ENCODE data around the gene ZNF580. TPM values are rescaled to one million over a fixed set of nuclear protein-coding genes. Genes with fewer than 3 reads are reported as not detected.
A peak's percentile ranks its signal among the peaks of the same experiment; 100 is the strongest.

ZNF580 gene
- total RNA-seq, 2 donors from 2014 or later = 35.7 to 39.5 TPM

DNA sequence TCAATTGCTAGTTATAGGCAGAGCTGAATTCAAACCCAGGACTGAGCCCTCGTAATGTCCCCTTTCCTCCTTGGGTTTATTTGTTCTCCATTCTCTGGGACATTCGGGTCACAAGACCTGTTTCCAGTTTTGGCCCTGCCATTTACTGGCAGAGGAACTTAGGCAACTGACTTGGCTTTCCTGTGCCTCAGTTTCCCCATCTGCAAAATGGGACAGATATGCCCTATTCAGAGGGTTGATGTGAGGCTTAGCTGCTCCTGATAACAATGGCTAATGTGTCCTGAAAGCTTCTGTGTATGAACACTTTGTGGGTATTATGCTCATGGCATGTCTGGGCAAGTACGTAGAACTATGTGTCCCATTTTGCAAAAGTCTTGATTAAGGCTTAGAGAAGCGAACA, 39.7 kb upstream of the ZNF580 start:
- no peaks in the 10 kb centered on the region for H3K36me3 Mint-ChIP-seq
- H3K27ac Mint-ChIP-seq = peak overlapping the region; percentile 82 to 90
- no peak for DNase-seq (ENCODE audit: low spot score)
- peaks cover 35 to 39% of the 10 kb centered on the region in 2 donors for H3K4me1 Mint-ChIP-seq (ENCODE audit: low read depth in 2 of 2)
- H3K27me3 Mint-ChIP-seq = no peaks in the 10 kb centered on the region
- no peak for ATAC-seq
- peaks cover 4% of the 10 kb centered on the region for H3K9me3 Mint-ChIP-seq
- H3K4me3 Mint-ChIP-seq = peak overlapping the region; percentile 93

DNA sequence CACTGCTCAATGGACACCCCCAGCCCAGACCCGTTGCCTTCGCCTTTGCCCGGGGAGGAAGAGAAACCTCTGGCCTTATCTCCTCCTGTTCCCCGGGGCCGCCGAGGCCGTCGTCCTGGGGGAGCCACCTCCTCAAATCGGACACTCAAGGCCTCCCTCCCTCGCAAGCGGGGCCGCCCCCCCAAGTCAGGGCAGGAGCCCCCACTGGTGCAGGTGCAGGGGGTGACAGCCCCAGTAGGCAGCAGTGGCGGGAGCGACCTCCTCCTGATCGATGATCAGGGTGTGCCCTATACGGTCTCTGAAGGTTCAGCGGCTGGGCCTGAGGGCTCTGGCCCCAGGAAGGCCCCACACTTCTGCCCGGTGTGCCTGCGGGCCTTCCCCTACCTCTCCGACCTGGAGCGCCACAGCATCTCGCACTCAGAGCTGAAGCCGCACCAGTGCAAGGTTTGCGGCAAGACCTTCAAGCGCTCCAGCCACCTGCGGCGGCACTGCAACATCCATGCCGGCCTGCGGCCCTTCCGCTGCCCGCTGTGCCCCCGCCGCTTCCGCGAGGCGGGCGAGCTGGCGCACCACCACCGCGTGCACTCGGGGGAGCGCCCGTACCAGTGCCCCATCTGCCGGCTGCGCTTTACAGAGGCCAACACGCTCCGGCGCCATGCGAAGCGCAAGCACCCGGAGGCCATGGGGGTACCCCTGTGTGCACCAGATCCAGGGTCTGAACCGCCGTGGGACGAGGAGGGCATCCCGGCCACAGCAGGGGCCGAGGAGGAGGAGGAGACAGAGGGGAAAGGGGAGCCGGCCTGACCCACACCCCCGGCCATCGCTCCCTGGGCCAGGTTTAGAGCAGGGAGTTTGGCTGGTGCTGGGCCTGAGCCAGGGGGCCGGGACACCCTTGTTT, 38.4 kb upstream of the ZNF580 start:
- no peak for ATAC-seq
- H3K27me3 Mint-ChIP-seq = no peaks in the 10 kb centered on the region
- no peak overlapping the region for H3K4me3 Mint-ChIP-seq
- peak overlapping the region; percentile 82 to 90 for H3K27ac Mint-ChIP-seq
- H3K9me3 Mint-ChIP-seq = peaks cover 4% of the 10 kb centered on the region
- H3K36me3 Mint-ChIP-seq = no peaks in the 10 kb centered on the region
- DNase-seq (ENCODE audit: low spot score) = no peak
- H3K4me1 Mint-ChIP-seq (ENCODE audit: low read depth in 2 of 2) = peaks cover 47 to 48% of the 10 kb centered on the region in 2 donors

DNA sequence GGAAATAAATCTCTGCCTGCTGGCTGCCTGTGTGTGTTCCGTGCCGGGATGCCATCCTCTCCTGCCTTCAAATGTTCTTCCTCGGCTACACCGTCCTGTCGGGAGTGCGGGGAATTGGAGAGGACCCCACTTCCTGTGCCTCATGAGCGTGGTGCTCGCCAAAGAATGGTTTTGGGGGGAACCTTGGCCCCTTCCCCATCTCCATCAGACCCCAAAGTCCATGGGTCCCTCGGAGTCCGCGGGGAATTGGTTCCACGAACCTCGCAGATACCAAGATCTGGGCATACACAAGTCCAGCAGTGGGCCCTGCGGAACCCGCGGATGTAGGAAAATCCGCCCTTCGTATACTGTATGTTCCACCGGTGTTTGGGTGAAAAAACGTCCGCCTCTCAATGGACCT, 37.7 kb upstream of the ZNF580 start:
- DNase-seq (ENCODE audit: low spot score) (no peak), ATAC-seq (no peak)
- H3K4me1 Mint-ChIP-seq (ENCODE audit: low read depth in 2 of 2) = peaks cover 53% of the 10 kb centered on the region in 2 donors
- H3K9me3 Mint-ChIP-seq = peaks cover 4% of the 10 kb centered on the region
- peak overlapping the region; percentile 88 to 95 for H3K27ac Mint-ChIP-seq
- H3K27me3 Mint-ChIP-seq = no peaks in the 10 kb centered on the region
- peak overlapping the region; percentile 62 for H3K4me3 Mint-ChIP-seq
- H3K36me3 Mint-ChIP-seq = no peaks in the 10 kb centered on the region

DNA sequence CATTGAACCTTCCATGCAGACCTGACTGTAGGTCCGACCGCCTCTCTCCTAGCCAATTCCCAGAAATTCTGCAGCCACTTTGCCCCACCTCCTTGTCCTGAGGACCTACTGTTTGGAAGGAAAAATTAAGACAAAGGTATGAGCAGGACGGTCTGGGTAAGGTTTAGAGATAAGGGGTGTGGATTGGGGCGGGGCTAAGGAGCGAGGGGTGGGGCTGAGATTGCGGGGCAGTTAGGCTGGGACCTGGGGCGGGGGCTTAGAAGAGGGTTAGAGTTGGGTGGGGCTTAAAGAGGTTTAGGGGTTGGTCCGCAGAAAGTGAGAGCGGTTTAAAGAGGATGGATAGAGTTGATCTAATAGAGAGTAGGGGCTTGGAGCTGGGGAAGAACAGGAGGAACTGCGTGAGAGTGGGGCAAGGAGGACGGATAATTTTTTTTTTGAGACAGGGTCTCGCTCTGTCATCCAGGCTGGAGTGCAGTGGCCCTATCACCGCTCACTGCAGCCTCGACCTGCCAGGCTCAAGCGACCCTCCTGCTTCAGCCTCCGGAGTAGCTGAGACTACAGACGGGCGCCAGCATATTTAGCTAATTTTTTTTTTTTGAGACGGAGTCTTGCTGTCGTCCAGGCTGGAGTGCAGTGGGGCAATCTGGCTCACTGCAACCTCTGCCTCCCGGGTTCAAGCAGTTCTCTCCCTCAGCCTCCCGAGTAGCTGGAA, 37.1 kb upstream of the ZNF580 start:
- Mint-ChIP-seq H3K27me3 (no peaks in the 10 kb centered on the region), H3K4me1 (ENCODE audit: low read depth in 2 of 2) (peaks cover 52 to 54% of the 10 kb centered on the region in 2 donors), H3K4me3 (peak overlapping the region; percentile 62), H3K27ac (peak overlapping the region; percentile 88 to 95), H3K36me3 (no peaks in the 10 kb centered on the region), H3K9me3 (peaks cover 2% of the 10 kb centered on the region)
- DNase-seq (ENCODE audit: low spot score) (no peak), ATAC-seq (no peak)

DNA sequence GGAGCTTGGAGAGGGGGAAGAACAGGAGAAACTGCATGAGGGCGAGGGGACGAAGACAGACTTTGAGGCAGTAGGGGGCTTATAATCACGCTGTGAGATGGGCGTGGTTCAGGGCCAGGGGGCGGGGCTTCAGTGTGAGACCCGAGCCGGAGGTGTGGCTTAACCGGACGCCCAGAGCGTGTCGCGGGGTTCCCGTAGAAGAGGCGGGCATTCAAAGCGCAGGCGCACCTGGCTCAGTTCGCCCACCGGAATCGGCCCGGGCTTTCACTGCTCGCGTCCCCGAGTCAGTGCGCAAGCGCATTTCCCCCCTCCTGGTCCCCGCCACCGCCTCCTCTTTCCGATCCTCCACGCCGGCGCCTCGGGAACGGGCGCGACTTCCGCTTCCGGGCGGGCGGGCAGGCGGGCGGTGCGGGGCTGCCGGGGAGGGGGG, 35.6 kb upstream of the ZNF580 start:
- Mint-ChIP-seq H3K9me3 (no peaks in the 10 kb centered on the region), H3K27me3 (no peaks in the 10 kb centered on the region), H3K4me1 (ENCODE audit: low read depth in 2 of 2) (peaks cover 57 to 60% of the 10 kb centered on the region in 2 donors), H3K36me3 (no peaks in the 10 kb centered on the region), H3K4me3 (peak overlapping the region; percentile 99), H3K27ac (peak overlapping the region; percentile 88 to 95)
- ATAC-seq = peak; percentile 88 to 91
- peak; percentile 99 for DNase-seq (ENCODE audit: low spot score)

DNA sequence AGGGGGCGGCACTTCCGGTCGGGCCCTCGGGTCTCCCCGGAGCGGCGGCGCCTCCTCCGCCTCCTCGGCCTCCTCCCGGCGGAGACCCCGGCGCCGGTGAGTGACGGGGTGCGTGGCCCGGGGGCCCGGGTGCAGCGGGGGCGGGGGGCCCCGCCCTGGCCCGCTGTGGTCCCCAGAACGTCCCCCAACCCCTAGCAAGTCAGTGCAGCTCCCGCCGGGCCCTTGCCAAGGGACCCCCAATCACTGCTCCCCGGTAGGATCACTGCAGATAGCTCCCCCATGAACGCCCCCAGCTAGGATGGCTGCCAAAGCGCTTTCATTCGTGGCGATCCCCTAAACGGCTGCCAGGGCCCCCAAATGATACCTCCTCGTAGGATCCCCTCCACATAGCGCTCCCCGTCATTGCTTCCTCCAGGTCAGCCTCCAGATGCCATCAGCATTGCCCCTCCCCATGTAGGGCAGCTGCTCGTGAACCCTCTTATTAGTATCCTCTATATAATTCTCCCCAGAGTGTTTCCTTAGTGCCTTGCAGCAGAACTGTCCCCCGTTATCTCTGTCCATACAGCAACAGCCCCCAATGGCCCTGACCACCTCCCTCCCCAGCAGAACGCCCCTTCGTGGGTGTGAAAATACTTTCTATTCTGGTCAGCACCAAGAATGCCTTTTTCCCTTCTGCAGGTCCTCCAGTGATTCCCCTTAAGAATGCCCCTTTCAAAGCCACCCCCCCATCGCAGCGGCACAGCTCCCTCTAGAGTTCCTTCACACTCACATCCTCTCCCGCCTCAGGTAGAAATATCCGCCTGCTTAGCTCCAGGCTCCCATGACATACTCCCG, 34.9 kb upstream of the ZNF580 start, which contains the start of gene ZNF865:
Gene ZNF865, plus strand, starts transcription at position 11 of the 834 bp plus-strand sequence. CDS start 7,972 bp downstream, outside the sequence.
- Mint-ChIP-seq H3K27me3 (no peaks in the 10 kb centered on the region), H3K4me1 (ENCODE audit: low read depth in 2 of 2) (peaks cover 55 to 64% of the 10 kb centered on the region in 2 donors), H3K9me3 (no peaks in the 10 kb centered on the region), H3K4me3 (peak within 1 kb of the TSS; percentile 99), H3K27ac (peak within 1 kb of the TSS; percentile 88 to 95), H3K36me3 (no peaks in the 10 kb centered on the region)
- DNase-seq (ENCODE audit: low spot score) (peak; percentile 82), ATAC-seq (peak; percentile 39 to 70)

DNA sequence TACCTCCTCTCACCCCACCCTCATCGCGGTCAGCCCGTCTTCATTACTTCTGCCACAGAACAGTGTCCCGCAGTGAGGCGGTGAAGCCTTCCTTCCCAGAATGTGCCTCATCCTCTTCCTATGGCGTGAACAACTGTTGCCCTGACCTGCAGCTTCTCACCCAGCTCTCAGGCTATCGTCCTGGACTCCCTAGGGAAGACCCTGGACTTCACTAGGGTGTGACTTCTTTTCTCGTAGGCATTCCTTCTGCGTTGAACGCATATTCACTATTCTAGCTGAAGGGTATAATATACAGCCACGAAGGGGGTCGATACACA, 34.4 kb upstream of the ZNF580 start:
- H3K27ac Mint-ChIP-seq = peak overlapping the region; percentile 88 to 95
- no peaks in the 10 kb centered on the region for H3K36me3 Mint-ChIP-seq
- H3K4me1 Mint-ChIP-seq (ENCODE audit: low read depth in 2 of 2) = peaks cover 50 to 64% of the 10 kb centered on the region in 2 donors

DNA sequence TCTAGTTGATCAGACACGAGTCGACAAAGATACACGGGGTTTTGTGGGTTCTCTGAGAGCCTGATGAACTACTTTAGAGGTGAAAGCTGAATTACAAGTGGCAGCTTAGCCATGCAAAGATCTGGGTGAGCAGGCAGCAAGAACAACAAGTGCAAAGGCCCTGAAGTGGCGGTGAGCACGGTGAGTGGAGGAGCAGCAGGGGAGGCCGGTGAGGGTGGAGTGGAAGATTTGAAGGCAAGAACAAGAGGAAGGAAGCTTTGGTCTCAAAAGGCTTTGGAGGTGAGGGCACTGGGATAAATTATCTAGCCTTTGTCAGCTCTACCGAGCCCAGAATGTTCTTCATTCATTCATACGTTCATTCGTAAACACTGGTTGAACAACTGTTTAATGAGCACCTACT, 34.0 kb upstream of the ZNF580 start:
- Mint-ChIP-seq H3K4me1 (ENCODE audit: low read depth in 2 of 2) (peaks cover 49 to 64% of the 10 kb centered on the region in 2 donors), H3K9me3 (no peaks in the 10 kb centered on the region), H3K27ac (peak overlapping the region; percentile 88 to 95), H3K36me3 (no peaks in the 10 kb centered on the region), H3K27me3 (no peaks in the 10 kb centered on the region), H3K4me3 (peak overlapping the region; percentile 94)
- ATAC-seq = no peak
- DNase-seq (ENCODE audit: low spot score) = no peak

More for the DNA sequence above, 34.4 kb upstream of the ZNF580 start:
- peak overlapping the region; percentile 94 for H3K4me3 Mint-ChIP-seq
- no peaks in the 10 kb centered on the region for H3K27me3 Mint-ChIP-seq
- ATAC-seq (no peak), DNase-seq (ENCODE audit: low spot score) (no peak)
- no peaks in the 10 kb centered on the region for H3K9me3 Mint-ChIP-seq

DNA sequence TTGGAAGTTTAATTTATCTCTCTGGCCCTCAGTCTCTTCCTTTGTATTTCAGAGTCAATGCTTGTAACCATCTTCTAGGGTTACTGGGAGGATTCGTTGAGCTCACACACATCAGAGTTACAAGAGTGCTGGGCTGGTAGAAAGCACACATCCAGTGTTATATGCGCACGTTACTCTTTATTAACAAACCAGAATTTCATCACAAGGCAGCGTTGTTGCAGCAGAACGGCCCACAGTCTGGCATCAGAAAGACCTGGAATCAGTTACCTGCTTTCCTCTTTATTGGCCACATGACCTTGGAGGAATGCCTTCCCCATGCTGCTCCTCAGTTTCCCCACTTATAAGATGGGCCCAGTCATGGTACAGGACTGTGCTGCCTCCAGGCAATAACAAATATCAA, 31.5 kb upstream of the ZNF580 start:
- Mint-ChIP-seq H3K9me3 (no peaks in the 10 kb centered on the region), H3K27me3 (no peaks in the 10 kb centered on the region), H3K4me1 (ENCODE audit: low read depth in 2 of 2) (peaks cover 51 to 63% of the 10 kb centered on the region in 2 donors)

DNA sequence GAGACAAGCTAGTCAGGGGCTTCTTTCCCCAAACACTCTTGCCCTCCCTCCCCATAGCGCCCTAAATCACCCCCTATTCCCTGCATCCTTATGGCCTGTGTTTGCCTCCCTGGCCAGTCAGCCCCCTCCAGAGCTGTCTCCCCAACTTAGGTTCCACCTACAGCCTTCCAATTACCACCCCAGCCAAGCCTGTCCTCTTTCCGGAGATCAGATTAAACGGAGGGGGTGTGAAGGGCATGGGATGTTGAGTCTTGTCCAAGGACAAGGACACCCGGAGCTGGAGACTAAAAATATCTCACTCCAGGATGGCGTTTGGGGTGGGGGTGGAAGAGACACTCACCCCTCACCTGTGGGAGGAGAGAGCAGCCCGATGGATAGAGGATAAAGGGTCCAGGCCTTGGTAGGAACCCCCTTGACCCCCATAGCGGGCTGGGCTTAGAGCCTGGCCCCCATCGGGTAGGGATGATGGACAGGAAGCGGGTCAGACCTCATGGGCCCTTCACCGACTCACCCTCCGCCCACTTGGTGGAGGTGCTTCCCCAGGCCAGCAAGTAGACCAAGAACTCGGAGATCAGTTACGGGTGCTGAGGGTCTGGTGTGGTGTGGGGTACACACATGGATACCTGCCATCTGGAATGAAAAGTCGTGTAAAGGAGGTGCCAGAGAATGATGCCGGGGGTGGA, 29.4 kb upstream of the ZNF580 start:
- DNase-seq (ENCODE audit: low spot score) (no peak), ATAC-seq (no peak)
- no peaks in the 10 kb centered on the region for H3K36me3 Mint-ChIP-seq
- H3K9me3 Mint-ChIP-seq = no peaks in the 10 kb centered on the region
- peak overlapping the region in 1 of 2 donors; percentile 66 for H3K27ac Mint-ChIP-seq
- peaks cover 37 to 51% of the 10 kb centered on the region in 2 donors for H3K4me1 Mint-ChIP-seq (ENCODE audit: low read depth in 2 of 2)
- no peak overlapping the region for H3K4me3 Mint-ChIP-seq
- no peaks in the 10 kb centered on the region for H3K27me3 Mint-ChIP-seq

More for the DNA sequence above, 31.5 kb upstream of the ZNF580 start:
- DNase-seq (ENCODE audit: low spot score) (no peak), ATAC-seq (no peak)
- Mint-ChIP-seq H3K36me3 (no peaks in the 10 kb centered on the region), H3K4me3 (no peak overlapping the region), H3K27ac (peak overlapping the region in 1 of 2 donors; percentile 66)

DNA sequence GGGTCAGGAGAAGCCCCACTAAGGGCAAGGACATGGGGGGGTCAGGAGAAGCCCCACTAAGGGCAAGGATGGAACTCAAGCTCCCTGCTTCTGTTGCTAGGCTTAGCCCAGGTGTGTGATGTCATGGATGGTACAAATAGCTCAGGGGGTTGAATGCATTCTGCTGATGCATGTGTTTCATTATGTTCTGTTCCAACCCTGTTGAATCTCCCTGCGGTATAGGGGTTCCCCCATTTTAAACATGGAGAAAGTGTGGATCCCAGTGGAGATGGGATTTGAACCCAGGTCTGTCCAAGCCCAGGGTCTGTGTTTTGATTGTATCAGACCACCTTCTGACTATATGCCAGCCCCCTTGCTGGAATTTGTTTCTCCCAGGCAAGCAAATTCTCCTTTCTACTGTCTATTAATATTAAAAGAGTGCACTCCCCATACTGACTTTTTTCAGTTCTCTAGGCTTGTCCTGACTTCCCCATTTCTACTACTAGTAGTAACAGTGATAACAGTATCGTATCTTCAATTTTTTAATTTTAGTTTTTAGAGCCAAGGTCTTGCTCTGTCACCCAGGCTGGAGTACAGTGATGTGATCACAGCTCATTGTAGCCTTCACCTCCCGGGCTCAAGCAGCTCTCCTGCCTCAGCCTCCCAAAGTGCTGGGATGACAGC, 28.7 kb upstream of the ZNF580 start:
- no peaks in the 10 kb centered on the region for H3K9me3 Mint-ChIP-seq
- H3K27me3 Mint-ChIP-seq = no peaks in the 10 kb centered on the region
- ATAC-seq = no peak
- no peak overlapping the region for H3K27ac Mint-ChIP-seq
- no peaks in the 10 kb centered on the region for H3K36me3 Mint-ChIP-seq
- H3K4me3 Mint-ChIP-seq = no peak overlapping the region
- DNase-seq (ENCODE audit: low spot score) = no peak
- H3K4me1 Mint-ChIP-seq (ENCODE audit: low read depth in 2 of 2) = peaks cover 30 to 44% of the 10 kb centered on the region in 2 donors

DNA sequence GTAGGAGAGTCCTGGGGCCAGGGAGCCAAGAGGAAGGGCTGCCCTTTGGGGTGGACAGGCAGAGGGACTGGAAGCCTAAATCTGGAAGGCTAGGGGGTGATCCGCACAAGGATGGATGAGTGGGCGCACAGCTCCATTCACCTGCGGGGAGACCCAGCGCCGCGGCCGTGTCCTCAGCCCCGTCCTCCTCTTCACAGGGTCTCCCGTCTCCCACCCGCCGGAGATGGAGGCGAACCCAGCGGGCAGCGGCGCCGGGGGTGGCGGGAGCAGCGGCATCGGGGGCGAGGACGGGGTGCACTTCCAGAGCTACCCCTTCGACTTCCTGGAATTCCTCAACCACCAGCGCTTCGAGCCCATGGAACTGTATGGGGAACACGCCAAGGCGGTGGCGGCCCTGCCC, 27.4 kb upstream of the ZNF580 start:
- no peaks in the 10 kb centered on the region for H3K27me3 Mint-ChIP-seq
- H3K27ac Mint-ChIP-seq = no peak overlapping the region
- H3K36me3 Mint-ChIP-seq = peaks cover 4% of the 10 kb centered on the region
- H3K9me3 Mint-ChIP-seq = no peaks in the 10 kb centered on the region
- peaks cover 20 to 37% of the 10 kb centered on the region in 2 donors for H3K4me1 Mint-ChIP-seq (ENCODE audit: low read depth in 2 of 2)
- no peak for ATAC-seq
- DNase-seq (ENCODE audit: low spot score) = no peak
- no peak overlapping the region for H3K4me3 Mint-ChIP-seq

Data from natural killer cell treated with Interleukin-12 subunit alpha and Interleukin-12 subunit beta and Interleukin-15 and Interleukin-18, amount 100 ng/mL, for 72 hours (primary cell).